Measurements from ENCODE around the gene SLC7A6.
A peak's percentile ranks its signal among the peaks of the same experiment; 100 is the strongest.

Gene SLC7A6

DNA sequence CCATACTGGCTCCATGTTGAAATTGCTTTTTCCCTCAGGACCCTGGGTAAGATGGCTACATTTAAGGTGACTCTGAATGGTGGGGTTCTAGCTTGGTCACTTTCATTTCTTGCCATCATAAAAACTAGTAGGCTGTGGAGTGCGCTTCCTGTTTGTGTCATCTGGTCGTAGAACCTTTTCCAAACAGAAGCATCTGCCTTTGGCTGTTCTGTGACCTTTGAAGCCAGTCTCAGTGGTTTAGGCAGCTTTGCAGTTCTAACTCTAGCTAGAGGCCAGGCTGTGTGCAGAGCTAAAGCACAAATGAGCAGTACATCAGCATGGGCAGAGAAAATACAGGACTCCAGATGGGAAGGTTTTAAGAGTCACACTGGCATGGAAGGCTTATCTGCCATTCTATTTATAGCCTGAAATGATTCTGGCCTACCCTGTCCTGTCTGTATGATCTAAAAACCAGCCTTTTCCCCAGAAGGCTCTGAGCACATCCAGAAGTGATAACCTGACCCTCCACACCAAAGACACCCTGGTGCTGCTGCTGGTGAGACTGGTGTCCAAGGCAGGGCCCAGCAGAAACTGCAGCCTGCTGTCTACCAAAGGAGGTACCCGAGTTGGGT is 37.0 kb upstream of the SLC7A6 start:
- Histone ChIP-seq H3K36me3 (peaks cover 32 to 90% (median 55%) of the 10 kb centered on the region in 11 experiments), H3K27ac (peak overlapping the region in 6 of 11 experiments; percentile 2 to 42 (median 15); a peak in 7 of 22 replicates), H3K27me3 (no peaks in the 10 kb centered on the region), H4K20me1 (peaks cover 20 to 75% (median 35%) of the 10 kb centered on the region in 11 experiments; a peak in 17 of 22 replicates), H3K4me2 (peak overlapping the region; percentile 43 to 72 (median 54)), H3K4me1 (peaks cover 23 to 38% (median 31%) of the 10 kb centered on the region in 10 experiments), H3K9ac (peak overlapping the region in 5 of 11 experiments; percentile 8 to 29 (median 23); a peak in 4 of 22 replicates), H3K4me3 (no peak overlapping the region), H3K9me3 (replicated peaks in 1 of 11) (no peaks in the 10 kb centered on the region)
- no peak for TF ChIP-seq Cebpa-rat (IDR thresholded peaks at IDR 0.05)

GRCh38 chr16:68227850-68228553 is 36.3 kb upstream of the SLC7A6 start:
- Histone ChIP-seq H3K4me2 (peak overlapping the region; percentile 43 to 72 (median 54)), H3K36me3 (peaks cover 31 to 83% (median 50%) of the 10 kb centered on the region in 11 experiments), H3K4me1 (peaks cover 23 to 39% (median 33%) of the 10 kb centered on the region in 10 experiments), H3K27ac (peak overlapping the region in 5 of 11 experiments; percentile 2 to 42 (median 16); a peak in 6 of 22 replicates), H4K20me1 (peaks cover 20 to 67% (median 32%) of the 10 kb centered on the region in 11 experiments; a peak in 17 of 22 replicates), H3K9ac (peak overlapping the region in 5 of 11 experiments; percentile 8 to 29 (median 23); a peak in 5 of 22 replicates), H3K27me3 (no peaks in the 10 kb centered on the region), H3K9me3 (replicated peaks in 1 of 11) (no peaks in the 10 kb centered on the region), H3K4me3 (no peak overlapping the region)
- no peak for TF ChIP-seq Cebpa-rat (IDR thresholded peaks at IDR 0.05)

- Histone ChIP-seq H3K4me3 (no peak overlapping the region), H3K9me3 (replicated peaks in 1 of 11) (no peaks in the 10 kb centered on the region), H3K4me2 (peak overlapping the region in 1 of 11 experiments; percentile 72; a peak in 1 of 22 replicates), H4K20me1 (peaks cover 20 to 69% (median 29%) of the 10 kb centered on the region in 11 experiments; a peak in 17 of 22 replicates), H3K27me3 (no peaks in the 10 kb centered on the region), H3K27ac (no peak overlapping the region), H3K9ac (no peak overlapping the region), H3K36me3 (peaks cover 31 to 77% (median 50%) of the 10 kb centered on the region in 11 experiments), H3K4me1 (peaks cover 30 to 46% (median 38%) of the 10 kb centered on the region in 10 experiments)
- TF ChIP-seq Cebpa-rat (IDR thresholded peaks at IDR 0.05), result no peak
These were observed 35.7 kb upstream of the SLC7A6 start for GRCh38 chr16:68228652-68229051.

- Histone ChIP-seq H3K4me2 (no peak overlapping the region), H4K20me1 (peaks cover 20 to 78% (median 29%) of the 10 kb centered on the region in 11 experiments; a peak in 17 of 22 replicates), H3K27ac (peak overlapping the region in 3 of 11 experiments; percentile 3 to 76 (median 25); a peak in 1 of 22 replicates), H3K36me3 (peaks cover 31 to 71% (median 50%) of the 10 kb centered on the region in 11 experiments), H3K4me1 (peaks cover 39 to 55% (median 47%) of the 10 kb centered on the region in 10 experiments), H3K4me3 (no peak overlapping the region), H3K9me3 (replicated peaks in 1 of 11) (no peaks in the 10 kb centered on the region), H3K27me3 (no peaks in the 10 kb centered on the region), H3K9ac (0 out of 22 replicates have a peak overlapping the region, but pooled peaks of 1 of the 11 experiments have one; percentile 14)
- no peak for TF ChIP-seq Cebpa-rat (IDR thresholded peaks at IDR 0.05)
These were observed 34.7 kb upstream of the SLC7A6 start for GRCh38 chr16:68229431-68230175.

- Histone ChIP-seq H3K27ac (peak overlapping the region in 2 of 11 experiments; percentile 25 to 76; a peak in 1 of 22 replicates), H3K4me2 (no peak overlapping the region), H3K4me1 (peaks cover 45 to 61% (median 53%) of the 10 kb centered on the region in 10 experiments), H3K27me3 (no peaks in the 10 kb centered on the region), H3K4me3 (no peak overlapping the region), H3K36me3 (peaks cover 31 to 66% (median 50%) of the 10 kb centered on the region in 11 experiments), H4K20me1 (peaks cover 20 to 79% (median 29%) of the 10 kb centered on the region in 11 experiments; a peak in 17 of 22 replicates), H3K9ac (0 out of 22 replicates have a peak overlapping the region, but pooled peaks of 1 of the 11 experiments have one; percentile 14), H3K9me3 (replicated peaks in 1 of 11) (no peaks in the 10 kb centered on the region)
- no peak for TF ChIP-seq Cebpa-rat (IDR thresholded peaks at IDR 0.05)
These were observed 34.2 kb upstream of the SLC7A6 start for GRCh38 chr16:68230176-68230571.

DNA sequence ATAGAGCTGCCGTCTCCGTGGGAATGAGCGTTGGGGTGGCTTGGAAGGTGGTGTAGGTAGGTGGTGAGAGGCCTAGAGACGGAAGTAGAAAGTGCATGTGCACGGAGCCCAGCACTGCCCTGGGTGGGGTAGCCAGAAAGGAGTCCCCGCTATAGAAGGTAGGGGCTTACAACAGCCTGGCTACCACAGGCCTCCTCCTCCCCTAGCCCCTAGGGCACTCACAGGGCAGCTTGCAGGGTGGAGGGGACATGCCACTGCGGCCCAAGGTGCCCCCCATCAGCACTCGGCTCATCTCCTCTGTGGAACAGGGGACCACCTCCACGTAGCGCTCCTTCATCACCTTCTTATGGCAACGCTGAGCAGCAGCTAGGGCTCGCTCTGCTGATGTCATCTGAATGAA is 33.4 kb upstream of the SLC7A6 start:
- Histone ChIP-seq H4K20me1 (peaks cover 20 to 78% (median 29%) of the 10 kb centered on the region in 11 experiments; a peak in 17 of 22 replicates), H3K9me3 (replicated peaks in 1 of 11) (peaks cover 0 to 8% (median 4%) of the 10 kb centered on the region in 11 experiments; a peak in 13 of 22 replicates), H3K4me2 (no peak overlapping the region), H3K4me3 (no peak overlapping the region), H3K9ac (peak overlapping the region in 1 of 11 experiments; percentile 26; a peak in 1 of 22 replicates), H3K27me3 (no peaks in the 10 kb centered on the region), H3K4me1 (peaks cover 46 to 64% (median 53%) of the 10 kb centered on the region in 10 experiments), H3K36me3 (peaks cover 26 to 61% (median 48%) of the 10 kb centered on the region in 11 experiments), H3K27ac (peak overlapping the region in 1 of 11 experiments; percentile 76; a peak in 2 of 22 replicates)
- TF ChIP-seq Cebpa-rat (IDR thresholded peaks at IDR 0.05), result no peak

DNA sequence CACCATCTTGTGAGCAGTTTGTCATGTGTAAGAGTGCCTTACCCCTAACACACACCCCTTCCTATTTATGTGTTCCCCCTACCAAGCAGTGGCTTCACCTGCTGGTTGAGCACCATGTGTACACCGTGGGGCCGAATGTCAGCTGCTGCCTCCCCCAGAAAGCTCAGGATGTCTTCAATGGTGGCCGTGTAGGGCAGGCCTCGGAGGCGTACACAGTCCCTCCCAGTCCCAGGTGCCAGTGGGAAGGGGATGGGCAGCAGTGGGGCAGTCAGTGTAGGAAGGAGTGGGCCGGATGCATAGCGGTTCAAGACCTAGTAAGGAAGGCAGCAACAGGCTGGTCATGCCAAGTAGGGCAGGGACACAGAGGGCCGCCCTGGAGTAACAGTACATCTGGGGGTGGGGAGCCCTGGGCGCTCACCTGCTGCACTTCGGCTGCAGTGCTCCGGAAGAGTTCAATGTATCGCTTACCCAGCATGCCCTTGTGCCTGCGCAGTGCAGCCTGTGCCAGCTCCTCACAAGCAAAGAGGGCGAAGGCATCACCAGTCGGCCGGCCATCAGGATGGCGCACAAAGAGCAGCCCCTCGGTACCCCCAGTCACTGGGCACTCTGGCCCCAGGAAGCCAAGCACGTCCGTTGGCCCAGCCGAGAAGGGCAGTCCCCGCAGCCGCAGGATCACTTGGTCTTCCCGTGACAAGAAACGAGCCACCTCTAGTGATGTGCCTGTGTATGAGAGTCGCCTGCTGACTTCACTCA is 32.8 kb upstream of the SLC7A6 start:
- Histone ChIP-seq H3K9ac (no peak overlapping the region), H3K9me3 (replicated peaks in 1 of 11) (peaks cover 0 to 13% (median 7%) of the 10 kb centered on the region in 11 experiments; a peak in 13 of 22 replicates), H4K20me1 (peaks cover 20 to 72% (median 29%) of the 10 kb centered on the region in 11 experiments; a peak in 17 of 22 replicates), H3K27me3 (no peaks in the 10 kb centered on the region), H3K4me2 (no peak overlapping the region), H3K4me3 (no peak overlapping the region), H3K4me1 (peaks cover 42 to 64% (median 50%) of the 10 kb centered on the region in 10 experiments), H3K27ac (peak overlapping the region in 1 of 11 experiments; percentile 76; a peak in 2 of 22 replicates), H3K36me3 (peaks cover 20 to 55% (median 42%) of the 10 kb centered on the region in 11 experiments)
- TF ChIP-seq Cebpa-rat (IDR thresholded peaks at IDR 0.05), result no peak
